Measurements from ENCODE around the gene BBOX1. TPM values are rescaled to one million over a fixed set of nuclear protein-coding genes. Genes with fewer than 3 reads are reported as not detected.
"Not testable (repeated sequence)": the region's sequence is repeated elsewhere in the genome, so short reads cannot be mapped to it uniquely, and the experiment has no call there.

The BBOX1 gene
- total RNA-seq, 1 donor, result not detected

GRCh38 chr11:27089746-27090145, 49.1 kb downstream of the BBOX1 start:
- H3K4me3 ChIP-seq (ENCODE audit: low read depth, low read length), result no peak overlapping the region
- DNase-seq (ENCODE audit: low read depth), result no peak
- TF ChIP-seq, protein P1, sequence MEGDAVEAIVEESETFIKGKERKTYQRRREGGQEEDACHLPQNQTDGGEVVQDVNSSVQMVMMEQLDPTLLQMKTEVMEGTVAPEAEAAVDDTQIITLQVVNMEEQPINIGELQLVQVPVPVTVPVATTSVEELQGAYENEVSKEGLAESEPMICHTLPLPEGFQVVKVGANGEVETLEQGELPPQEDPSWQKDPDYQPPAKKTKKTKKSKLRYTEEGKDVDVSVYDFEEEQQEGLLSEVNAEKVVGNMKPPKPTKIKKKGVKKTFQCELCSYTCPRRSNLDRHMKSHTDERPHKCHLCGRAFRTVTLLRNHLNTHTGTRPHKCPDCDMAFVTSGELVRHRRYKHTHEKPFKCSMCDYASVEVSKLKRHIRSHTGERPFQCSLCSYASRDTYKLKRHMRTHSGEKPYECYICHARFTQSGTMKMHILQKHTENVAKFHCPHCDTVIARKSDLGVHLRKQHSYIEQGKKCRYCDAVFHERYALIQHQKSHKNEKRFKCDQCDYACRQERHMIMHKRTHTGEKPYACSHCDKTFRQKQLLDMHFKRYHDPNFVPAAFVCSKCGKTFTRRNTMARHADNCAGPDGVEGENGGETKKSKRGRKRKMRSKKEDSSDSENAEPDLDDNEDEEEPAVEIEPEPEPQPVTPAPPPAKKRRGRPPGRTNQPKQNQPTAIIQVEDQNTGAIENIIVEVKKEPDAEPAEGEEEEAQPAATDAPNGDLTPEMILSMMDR (IDR thresholded peaks at IDR 0.05; ENCODE audit: insufficient read depth, low read depth, low read length), result no peak

DNA sequence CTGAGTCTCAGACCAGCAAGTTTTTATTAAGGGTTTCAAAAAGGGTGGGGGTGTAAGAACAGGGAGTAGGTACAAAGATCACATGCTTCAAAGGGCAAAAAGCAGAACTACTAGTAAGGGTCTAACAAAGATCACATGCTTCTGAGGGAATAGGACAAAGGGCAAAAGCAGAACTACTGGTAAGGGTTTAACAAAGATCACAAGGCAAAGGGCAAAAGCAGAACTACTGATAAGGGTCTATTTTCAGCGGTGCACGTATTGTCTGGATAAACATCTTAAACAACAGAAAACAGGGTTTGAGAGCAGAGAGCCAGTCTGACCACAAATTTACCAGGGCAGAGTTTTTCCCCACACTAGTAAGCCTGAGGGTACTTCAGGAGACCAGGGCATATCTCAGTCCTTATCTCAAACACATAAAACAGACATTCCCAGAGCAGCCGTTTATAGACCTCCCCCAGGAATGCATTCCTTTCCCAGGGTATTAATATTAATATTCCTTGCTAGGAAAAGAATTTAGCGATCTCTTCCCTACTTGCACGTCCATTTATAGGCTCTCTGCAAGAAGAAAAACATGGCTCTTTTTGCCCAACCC, 49.8 kb downstream of the BBOX1 start:
- H3K4me3 ChIP-seq (ENCODE audit: low read depth, low read length); DNase-seq (ENCODE audit: low read depth): not testable (repeated sequence)

GRCh38 chr11:27094120-27094519, 53.5 kb downstream of the BBOX1 start:
- no peak for DNase-seq (ENCODE audit: low read depth)
- no peak overlapping the region for H3K4me3 ChIP-seq (ENCODE audit: low read depth, low read length)
- TF ChIP-seq, protein P1 (IDR thresholded peaks at IDR 0.05; ENCODE audit: insufficient read depth, low read depth, low read length), result no peak

GRCh38 chr11:27095059-27095458, 54.4 kb downstream of the BBOX1 start:
- TF ChIP-seq, protein P1 (IDR thresholded peaks at IDR 0.05; ENCODE audit: insufficient read depth, low read depth, low read length), result no peak
- peak; percentile 62 for DNase-seq (ENCODE audit: low read depth)
- H3K4me3 ChIP-seq (ENCODE audit: low read depth, low read length), result no peak overlapping the region

- DNase-seq (ENCODE audit: low read depth), result no peak
- TF ChIP-seq, protein P1 (IDR thresholded peaks at IDR 0.05; ENCODE audit: insufficient read depth, low read depth, low read length), result no peak
These were observed 55.3 kb downstream of the BBOX1 start for GRCh38 chr11:27095887-27096286.

GRCh38 chr11:27097551-27097950, 56.9 kb downstream of the BBOX1 start:
- DNase-seq (ENCODE audit: low read depth), result no peak
- no peak overlapping the region for H3K4me3 ChIP-seq (ENCODE audit: low read depth, low read length)
- TF ChIP-seq, protein P1 (IDR thresholded peaks at IDR 0.05; ENCODE audit: insufficient read depth, low read depth, low read length), result no peak

More at GRCh38 chr11:27095887-27096286, 55.3 kb downstream of the BBOX1 start:
- no peak overlapping the region for H3K4me3 ChIP-seq (ENCODE audit: low read depth, low read length)

- DNase-seq (ENCODE audit: low read depth), result no peak
- TF ChIP-seq, protein P1 (IDR thresholded peaks at IDR 0.05; ENCODE audit: insufficient read depth, low read depth, low read length), result no peak
- H3K4me3 ChIP-seq (ENCODE audit: low read depth, low read length), result no peak overlapping the region
These were observed 59.9 kb downstream of the BBOX1 start for GRCh38 chr11:27100534-27100933.

Measured in fibroblast of villous mesenchyme (primary cell).